Measurements from ENCODE around the gene ARMH1. TPM values are rescaled to one million over a fixed set of nuclear protein-coding genes. Genes with fewer than 3 reads are reported as not detected.

Gene ARMH1
- 1 to 10 TPM; 1.7 to 4.1 (median 2.3) TPM for total RNA-seq
- long read RNA-seq, donor 1, partial matches to known transcripts = 0 of 3 reads
- long read RNA-seq, donor 1, other reads (novel, unspliced or antisense) = 3 of 3 reads
- long read RNA-seq, donor 2, partial matches to known transcripts = 0 of 2 reads
- long read RNA-seq, donor 2, other reads (novel, unspliced or antisense) = 2 of 2 reads

DNA sequence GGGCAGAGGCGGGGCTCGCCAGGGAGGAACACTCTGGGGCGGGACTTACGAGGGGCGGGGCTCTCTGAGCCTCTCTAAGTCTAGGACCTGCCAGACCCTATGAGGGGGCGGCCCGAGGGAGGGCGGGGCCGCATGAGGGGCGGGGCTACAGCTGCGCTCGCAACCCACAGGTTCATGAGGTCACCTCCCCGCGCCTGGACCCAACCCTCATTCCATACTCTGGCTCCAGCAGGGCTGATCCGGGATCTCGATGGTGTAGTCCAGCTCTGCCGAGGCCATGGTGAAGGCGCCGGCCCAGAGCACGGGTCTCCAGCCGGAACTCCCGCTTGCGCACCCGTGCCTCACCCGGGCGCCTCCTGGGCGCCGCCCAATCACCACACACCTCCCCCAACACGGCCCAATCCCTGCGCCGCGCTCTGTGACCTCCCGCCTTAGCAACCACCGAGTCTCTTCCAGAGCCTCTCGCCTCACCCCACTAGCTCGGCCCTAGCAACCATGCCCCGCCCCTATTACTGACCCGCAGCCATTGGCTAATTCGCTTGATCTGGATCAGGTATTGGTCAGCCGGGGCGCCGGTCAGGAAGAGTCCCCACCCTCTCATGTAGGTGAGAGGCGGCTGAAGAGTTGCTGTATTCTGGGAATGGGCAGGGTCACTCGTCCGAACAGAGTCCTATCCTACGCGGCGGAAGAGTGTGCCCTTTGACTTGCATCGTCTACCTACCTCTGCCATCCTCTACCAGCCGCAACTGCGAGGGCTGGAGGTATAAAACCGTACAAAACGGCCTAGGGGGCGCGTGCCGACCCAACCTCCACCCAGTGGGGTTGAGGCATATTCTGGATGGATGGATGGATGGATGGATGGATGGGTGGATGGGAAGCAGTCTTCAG lies at the start of gene ARMH1, which contains the start of gene TMEM53:
ARMH1 (plus strand) TSS at position 602 of the 888 bp plus-strand sequence. CDS start 14,984 bp downstream, outside the sequence.
TMEM53 (minus strand) TSS at position 369 of the 888 bp plus-strand sequence; CDS start at position 279, 90 bp downstream.
- Histone ChIP-seq H3K4me1 (ENCODE audit: low read depth) (peaks cover 26% of the 10 kb centered on the region), H3K36me3 (ENCODE audit: low read depth) (peaks cover 5% of the 10 kb centered on the region), H3K4me3 (peak within 1 kb of the TSS; percentile 48), H3K9me3 (no peaks in the 10 kb centered on the region)
- peak; percentile 93 for ATAC-seq
- DNase-seq = peak; percentile 99 to 100 (median 99)
- TF ChIP-seq, protein P1, sequence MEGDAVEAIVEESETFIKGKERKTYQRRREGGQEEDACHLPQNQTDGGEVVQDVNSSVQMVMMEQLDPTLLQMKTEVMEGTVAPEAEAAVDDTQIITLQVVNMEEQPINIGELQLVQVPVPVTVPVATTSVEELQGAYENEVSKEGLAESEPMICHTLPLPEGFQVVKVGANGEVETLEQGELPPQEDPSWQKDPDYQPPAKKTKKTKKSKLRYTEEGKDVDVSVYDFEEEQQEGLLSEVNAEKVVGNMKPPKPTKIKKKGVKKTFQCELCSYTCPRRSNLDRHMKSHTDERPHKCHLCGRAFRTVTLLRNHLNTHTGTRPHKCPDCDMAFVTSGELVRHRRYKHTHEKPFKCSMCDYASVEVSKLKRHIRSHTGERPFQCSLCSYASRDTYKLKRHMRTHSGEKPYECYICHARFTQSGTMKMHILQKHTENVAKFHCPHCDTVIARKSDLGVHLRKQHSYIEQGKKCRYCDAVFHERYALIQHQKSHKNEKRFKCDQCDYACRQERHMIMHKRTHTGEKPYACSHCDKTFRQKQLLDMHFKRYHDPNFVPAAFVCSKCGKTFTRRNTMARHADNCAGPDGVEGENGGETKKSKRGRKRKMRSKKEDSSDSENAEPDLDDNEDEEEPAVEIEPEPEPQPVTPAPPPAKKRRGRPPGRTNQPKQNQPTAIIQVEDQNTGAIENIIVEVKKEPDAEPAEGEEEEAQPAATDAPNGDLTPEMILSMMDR (IDR thresholded peaks at IDR 0.05) = no peak
- intact Hi-C loops (cut with DNase I, micrococcal nuclease) = no loop called here

GRCh38 chr1:44625348-44625747 lies 49.2 kb upstream of the ARMH1 start:
- intact Hi-C loops (cut with DNase I, micrococcal nuclease) = no loop called here
- TF ChIP-seq, protein P1 (IDR thresholded peaks at IDR 0.05) = no peak
- DNase-seq (no peak), ATAC-seq (no peak)
- Histone ChIP-seq H3K9me3 (no peaks in the 10 kb centered on the region), H3K4me1 (ENCODE audit: low read depth) (no peaks in the 10 kb centered on the region), H3K4me3 (no peak overlapping the region), H3K36me3 (ENCODE audit: low read depth) (no peaks in the 10 kb centered on the region)

GRCh38 chr1:44628962-44629756 lies 45.4 kb upstream of the ARMH1 start:
- no peak overlapping the region for H3K4me3 ChIP-seq
- TF ChIP-seq, protein P1 (IDR thresholded peaks at IDR 0.05) = no peak
- no peaks in the 10 kb centered on the region for H3K36me3 ChIP-seq (ENCODE audit: low read depth)
- H3K4me1 ChIP-seq (ENCODE audit: low read depth) = peaks cover 11% of the 10 kb centered on the region
- DNase-seq = no peak
- no peak for ATAC-seq
- H3K9me3 ChIP-seq = no peaks in the 10 kb centered on the region
- intact Hi-C loops (cut with DNase I, micrococcal nuclease) = no loop called here

DNA sequence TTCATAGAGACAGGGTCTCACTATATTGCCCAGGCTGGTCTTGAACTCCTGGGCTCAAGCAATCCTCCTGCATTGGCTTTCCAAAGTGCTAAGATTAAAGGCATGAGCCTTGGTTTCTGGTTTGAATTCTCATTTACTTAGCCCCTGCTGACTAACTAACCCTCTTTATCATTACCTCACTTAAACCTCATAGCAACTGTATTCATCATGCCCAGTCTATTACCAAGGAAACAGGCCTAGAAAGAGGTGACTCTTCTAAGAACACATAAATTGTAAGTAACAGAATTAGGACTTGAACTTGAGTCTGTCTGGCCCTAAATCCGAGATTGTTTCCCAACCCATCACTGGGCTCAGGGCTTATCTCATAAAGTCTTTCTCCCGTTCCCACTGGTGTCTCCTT lies 44.4 kb upstream of the ARMH1 start:
- Histone ChIP-seq H3K36me3 (ENCODE audit: low read depth) (no peaks in the 10 kb centered on the region), H3K4me3 (no peak overlapping the region), H3K9me3 (no peaks in the 10 kb centered on the region), H3K4me1 (ENCODE audit: low read depth) (peaks cover 11% of the 10 kb centered on the region)
- TF ChIP-seq, protein P1 (IDR thresholded peaks at IDR 0.05) = no peak
- no peak for ATAC-seq
- no peak for DNase-seq
- intact Hi-C loops (cut with DNase I, micrococcal nuclease) = no loop called here

GRCh38 chr1:44631333-44631646 lies 43.2 kb upstream of the ARMH1 start:
- H3K36me3 ChIP-seq (ENCODE audit: low read depth) = no peaks in the 10 kb centered on the region
- ATAC-seq (peak; percentile 17), DNase-seq (no peak)
- intact Hi-C loops (cut with DNase I, micrococcal nuclease) = no loop called here
- H3K4me3 ChIP-seq = peak overlapping the region; percentile 58
- TF ChIP-seq, protein P1 (IDR thresholded peaks at IDR 0.05) = no peak
- H3K9me3 ChIP-seq = no peaks in the 10 kb centered on the region
- H3K4me1 ChIP-seq (ENCODE audit: low read depth) = peaks cover 11% of the 10 kb centered on the region

All from mucosa of descending colon (tissue), 3 donors.